OCI-LY7 (cell line): Measurements from ENCODE around the gene ADPRHL1.

Experiments
- CTCF ChIP-seq: fragments of 200-600 bp; sonication (generic); conservative IDR thresholded peaks from 2 replicates; pipeline ENCODE4 v1.5.1; 2014; ENCODE audit warnings: mild to moderate bottlenecking, antibody characterized with exemption, low read length, moderate library complexity, mixed read lengths
- EZH2phosphoT487 ChIP-seq: fragments of 200-600 bp; sonication (generic); IDR thresholded peaks from 2 replicates; pipeline ENCODE4 v1.6.1; 2018; ENCODE audit warnings: low read depth, borderline replicate concordance, mild to moderate bottlenecking, mixed run types, antibody characterized with exemption, low read length, moderate library complexity, mixed read lengths

DNA sequence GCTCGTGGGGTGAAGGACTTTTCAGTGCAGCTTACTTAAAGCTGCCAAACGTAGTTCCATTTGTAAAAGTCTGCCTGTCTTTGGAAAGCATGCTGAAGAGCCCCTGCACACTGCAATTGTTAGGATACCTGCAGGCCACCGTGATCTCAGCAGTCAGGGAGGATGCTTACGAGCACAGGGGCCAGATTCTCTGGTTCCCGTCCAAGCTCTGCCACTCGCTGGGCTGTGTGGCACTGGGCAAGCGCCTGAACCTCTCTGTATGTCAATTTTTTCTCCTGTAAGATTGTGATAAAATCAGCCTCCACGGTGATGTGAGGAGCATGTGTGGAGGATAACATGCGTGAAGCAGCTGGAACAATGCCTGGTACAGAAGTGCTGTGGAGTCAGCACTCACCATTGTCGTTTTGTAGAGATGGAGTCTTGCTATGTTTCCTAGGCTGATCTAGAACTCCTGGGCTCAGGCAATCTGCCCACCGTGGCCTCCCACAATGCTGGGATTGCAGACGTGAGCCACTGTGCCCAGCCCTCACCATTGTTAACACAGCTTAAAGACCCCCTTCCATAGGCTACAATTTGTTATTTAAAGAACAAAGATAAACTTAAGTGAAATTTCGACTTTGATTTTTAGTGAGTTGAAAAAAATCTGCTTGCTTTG is 3.5 kb downstream of the ADPRHL1 start:
- TF ChIP-seq CTCF = no peak
- no peak for TF ChIP-seq EZH2phosphoT487
